ENCODE results near the gene NT5C1B. TPM values are rescaled to one million over a fixed set of nuclear protein-coding genes. Genes with fewer than 3 reads are reported as not detected.

NT5C1B gene
- total and polyA plus RNA-seq, 9 donors = not detected

DNA sequence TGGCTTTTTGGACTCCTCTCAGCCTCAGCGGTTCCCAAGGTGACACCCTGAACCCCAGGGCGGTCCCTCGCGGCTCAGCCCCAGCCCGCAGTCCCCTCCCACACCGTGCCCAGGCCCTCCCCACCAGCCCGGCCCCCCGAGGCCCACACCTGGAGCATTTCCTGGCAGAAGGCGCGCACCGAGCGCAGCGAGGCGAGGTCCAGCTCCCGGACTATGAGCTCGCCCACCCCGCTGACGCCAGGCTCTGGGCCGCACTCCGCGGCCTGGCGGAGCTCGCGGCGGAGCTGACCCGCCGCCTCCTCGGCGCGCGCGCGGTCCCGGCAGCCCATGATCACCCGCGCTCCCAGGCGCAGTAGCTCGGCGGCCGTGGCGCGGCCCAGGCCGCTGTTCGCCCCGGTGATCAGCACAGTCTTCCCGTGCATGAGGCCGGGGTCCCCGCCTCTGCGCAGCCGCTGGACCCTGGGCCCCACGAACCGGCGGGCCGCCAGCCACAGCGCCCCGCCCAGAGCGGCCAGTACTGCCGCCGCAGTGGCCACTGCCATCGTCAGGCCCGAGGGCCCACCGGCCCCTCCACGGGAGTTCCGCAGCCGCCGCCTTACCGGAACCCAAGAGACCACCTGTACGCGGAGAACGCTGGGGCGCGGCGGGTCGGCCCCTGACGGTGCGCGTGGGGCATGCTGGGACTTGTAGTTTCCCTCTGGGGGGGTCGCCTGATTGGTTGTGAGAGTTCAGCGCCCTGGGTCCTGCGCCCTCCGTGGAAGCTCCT is 29.2 kb downstream of the NT5C1B start, which contains the start of gene RDH14:
Gene RDH14 (minus strand): TSS at position 623 of the 766 bp plus-strand sequence. CDS start 81 bp downstream, at position 542.
- WGBS, 3 donors = 0 to 1% (median 0%) methylated on average over 49 to 81 of the region's 81 CpGs
- Histone ChIP-seq H3K27me3 (no peaks in the 10 kb centered on the region), H3K36me3 (no peaks in the 10 kb centered on the region), H3K9me3 (no peaks in the 10 kb centered on the region), H3K27ac (peak within 1 kb of the TSS; percentile 67 to 91), H3K4me1 (ENCODE audit: insufficient read depth) (peaks cover 7% of the 10 kb centered on the region), H3K4me3 (peak within 1 kb of the TSS; percentile 93)
- DNase-seq = peak; percentile 96 to 98 (median 97)
- TF ChIP-seq POLR2A (IDR thresholded peaks at IDR 0.05) (peak; percentile 62), EP300 (IDR thresholded peaks at IDR 0.05) (no peak)
- TF ChIP-seq, protein P1, sequence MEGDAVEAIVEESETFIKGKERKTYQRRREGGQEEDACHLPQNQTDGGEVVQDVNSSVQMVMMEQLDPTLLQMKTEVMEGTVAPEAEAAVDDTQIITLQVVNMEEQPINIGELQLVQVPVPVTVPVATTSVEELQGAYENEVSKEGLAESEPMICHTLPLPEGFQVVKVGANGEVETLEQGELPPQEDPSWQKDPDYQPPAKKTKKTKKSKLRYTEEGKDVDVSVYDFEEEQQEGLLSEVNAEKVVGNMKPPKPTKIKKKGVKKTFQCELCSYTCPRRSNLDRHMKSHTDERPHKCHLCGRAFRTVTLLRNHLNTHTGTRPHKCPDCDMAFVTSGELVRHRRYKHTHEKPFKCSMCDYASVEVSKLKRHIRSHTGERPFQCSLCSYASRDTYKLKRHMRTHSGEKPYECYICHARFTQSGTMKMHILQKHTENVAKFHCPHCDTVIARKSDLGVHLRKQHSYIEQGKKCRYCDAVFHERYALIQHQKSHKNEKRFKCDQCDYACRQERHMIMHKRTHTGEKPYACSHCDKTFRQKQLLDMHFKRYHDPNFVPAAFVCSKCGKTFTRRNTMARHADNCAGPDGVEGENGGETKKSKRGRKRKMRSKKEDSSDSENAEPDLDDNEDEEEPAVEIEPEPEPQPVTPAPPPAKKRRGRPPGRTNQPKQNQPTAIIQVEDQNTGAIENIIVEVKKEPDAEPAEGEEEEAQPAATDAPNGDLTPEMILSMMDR (IDR thresholded peaks at IDR 0.05) = peak in 2 of 3 donors; percentile 33 to 50
- intact Hi-C loops (cut with DNase I) = no loop called here

DNA sequence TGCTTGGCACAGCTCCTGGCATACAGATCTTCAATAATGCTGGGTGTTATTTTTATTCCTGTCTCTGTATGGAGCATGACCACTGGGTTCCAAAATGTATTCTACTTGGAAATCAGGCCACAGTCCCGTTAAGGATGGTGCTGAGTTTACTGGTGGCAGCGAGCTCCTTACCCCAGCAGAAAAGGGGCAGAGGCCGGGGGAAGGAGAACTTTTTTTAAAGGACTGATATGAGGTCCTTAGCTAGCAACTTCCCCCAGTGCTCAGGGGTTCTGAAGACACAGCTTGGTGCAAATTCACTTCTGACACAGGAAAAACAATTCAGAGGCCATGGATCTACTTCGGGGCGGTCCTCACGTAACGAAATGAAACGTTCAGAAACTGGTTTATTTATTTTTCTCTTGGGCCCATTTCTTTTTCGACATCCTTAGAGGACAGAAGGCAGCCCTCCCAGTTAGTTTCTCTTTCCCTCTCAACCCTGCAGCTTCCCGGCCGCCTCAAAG is 29.8 kb downstream of the NT5C1B start:
- H3K4me3 ChIP-seq = peak overlapping the region; percentile 93
- intact Hi-C loops (cut with DNase I) = no loop called here
- peak overlapping the region; percentile 67 to 91 for H3K27ac ChIP-seq
- H3K36me3 ChIP-seq = no peaks in the 10 kb centered on the region
- DNase-seq = no peak
- H3K27me3 ChIP-seq = no peaks in the 10 kb centered on the region
- H3K4me1 ChIP-seq (ENCODE audit: insufficient read depth) = peaks cover 7% of the 10 kb centered on the region
- TF ChIP-seq, protein P1 (IDR thresholded peaks at IDR 0.05) = no peak
- TF ChIP-seq POLR2A (IDR thresholded peaks at IDR 0.05) (no peak), EP300 (IDR thresholded peaks at IDR 0.05) (no peak)
- H3K9me3 ChIP-seq = no peaks in the 10 kb centered on the region
- 0 to 1% (median 1%) methylated on average over 11 of the region's 11 CpGs for WGBS, 3 donors

DNA sequence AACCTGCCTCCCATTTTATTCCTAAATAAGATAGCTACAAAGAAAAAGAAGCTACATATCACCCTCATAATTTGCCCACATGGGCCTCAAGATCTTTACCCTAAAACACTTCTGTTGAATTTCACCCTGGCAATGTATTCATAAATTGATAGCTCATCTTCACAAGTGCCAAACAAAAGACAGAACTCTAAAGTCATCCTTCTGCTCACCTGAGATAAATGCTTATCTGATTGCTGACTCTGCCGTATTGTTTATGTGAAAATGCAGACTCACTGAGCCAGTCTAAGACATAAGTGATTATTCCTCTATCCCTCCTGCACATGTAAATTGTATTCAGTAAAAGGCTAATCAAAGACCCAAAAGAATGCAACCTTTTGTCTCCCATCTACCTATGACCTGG is 30.9 kb downstream of the NT5C1B start:
- intact Hi-C loops (cut with DNase I) = no loop called here
- WGBS, 3 donors = 71 to 75% (median 71%) methylated on average over 1 of the region's 1 CpG
- Histone ChIP-seq H3K4me3 (no peak overlapping the region), H3K27ac (no peak overlapping the region), H3K9me3 (no peaks in the 10 kb centered on the region), H3K4me1 (ENCODE audit: insufficient read depth) (peaks cover 7% of the 10 kb centered on the region), H3K27me3 (no peaks in the 10 kb centered on the region), H3K36me3 (no peaks in the 10 kb centered on the region)
- no peak for DNase-seq
- TF ChIP-seq, protein P1 (IDR thresholded peaks at IDR 0.05) = no peak
- no peak for TF ChIP-seq POLR2A (IDR thresholded peaks at IDR 0.05)
- no peak for TF ChIP-seq EP300 (IDR thresholded peaks at IDR 0.05)

DNA sequence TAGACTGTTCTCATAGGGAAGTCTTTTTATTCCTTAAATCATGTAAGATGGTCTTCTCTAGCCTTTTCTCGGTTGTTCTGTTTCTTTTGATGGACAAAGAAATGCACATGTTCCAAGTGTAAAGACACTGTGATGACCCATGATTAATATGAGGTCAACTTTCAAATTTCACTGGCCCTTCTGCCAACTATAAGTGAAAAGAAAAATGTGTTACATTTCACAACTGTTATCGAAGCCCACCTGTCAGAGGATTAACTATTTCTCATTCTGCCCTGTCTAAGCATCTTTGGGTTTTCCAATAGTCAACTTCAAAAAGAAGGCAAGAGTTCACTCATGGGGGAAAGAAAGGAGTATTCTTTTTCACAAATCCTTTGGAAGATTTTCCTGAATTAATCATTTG is 32.2 kb downstream of the NT5C1B start:
- no peak for DNase-seq
- H3K4me1 ChIP-seq (ENCODE audit: insufficient read depth) = peaks cover 7% of the 10 kb centered on the region
- no peak overlapping the region for H3K27ac ChIP-seq
- H3K4me3 ChIP-seq = no peak overlapping the region
- H3K27me3 ChIP-seq = no peaks in the 10 kb centered on the region
- TF ChIP-seq, protein P1 (IDR thresholded peaks at IDR 0.05) = no peak
- TF ChIP-seq POLR2A (IDR thresholded peaks at IDR 0.05) (no peak), EP300 (IDR thresholded peaks at IDR 0.05) (no peak)
- no peaks in the 10 kb centered on the region for H3K36me3 ChIP-seq
- no peaks in the 10 kb centered on the region for H3K9me3 ChIP-seq
- WGBS, 3 donors = 52 to 73% (median 68%) methylated on average over 2 of the region's 2 CpGs
- intact Hi-C loops (cut with DNase I) = no loop called here

Measured in ovary (tissue), 9 donors.